ENCODE data around the gene CCDC50. TPM values are rescaled to one million over a fixed set of nuclear protein-coding genes. Genes with fewer than 3 reads are reported as not detected.

Gene CCDC50
- total and polyA plus RNA-seq, 7 donors: 15.4 to 41.5 (median 27.6) TPM

DNA sequence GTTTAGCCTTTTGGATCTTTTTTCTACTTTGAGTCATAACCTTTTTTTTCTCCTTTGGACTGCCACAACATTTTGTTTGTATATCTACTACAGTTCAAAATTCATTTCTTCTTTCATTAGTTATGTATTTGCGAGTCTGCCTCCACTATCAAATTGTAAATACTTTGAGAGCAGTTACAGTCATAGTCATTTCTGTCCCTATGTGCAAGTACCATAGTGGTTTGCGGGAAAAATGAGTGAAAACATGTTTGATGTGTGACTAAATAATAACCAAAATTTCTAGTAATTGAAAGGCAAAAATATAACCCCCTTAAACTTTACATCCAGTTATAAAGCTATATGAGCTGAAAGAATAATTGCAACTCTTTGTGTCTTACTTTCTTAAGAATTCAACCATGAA lies 45.8 kb upstream of the CCDC50 start:
- no peaks in the 10 kb centered on the region for H3K4me1 ChIP-seq
- no peak overlapping the region for H3K27ac ChIP-seq
- DNase-seq (no peak), ATAC-seq (no peak)
- H3K36me3 ChIP-seq (ENCODE audit: insufficient read depth in 1 of 2, low read depth in 1 of 2): no peaks in the 10 kb centered on the region
- H3K27me3 ChIP-seq (ENCODE audit: insufficient read depth in 3 of 3, low read length in 2 of 3): no peaks in the 10 kb centered on the region
- intact Hi-C loops (cut with DNase I): no loop called here
- no peak overlapping the region for H3K4me3 ChIP-seq
- WGBS, 3 donors: 93 to 95% (median 94%) methylated on average over 2 of the region's 2 CpGs
- no peaks in the 10 kb centered on the region for H3K9me3 ChIP-seq
- TF ChIP-seq, protein P1, sequence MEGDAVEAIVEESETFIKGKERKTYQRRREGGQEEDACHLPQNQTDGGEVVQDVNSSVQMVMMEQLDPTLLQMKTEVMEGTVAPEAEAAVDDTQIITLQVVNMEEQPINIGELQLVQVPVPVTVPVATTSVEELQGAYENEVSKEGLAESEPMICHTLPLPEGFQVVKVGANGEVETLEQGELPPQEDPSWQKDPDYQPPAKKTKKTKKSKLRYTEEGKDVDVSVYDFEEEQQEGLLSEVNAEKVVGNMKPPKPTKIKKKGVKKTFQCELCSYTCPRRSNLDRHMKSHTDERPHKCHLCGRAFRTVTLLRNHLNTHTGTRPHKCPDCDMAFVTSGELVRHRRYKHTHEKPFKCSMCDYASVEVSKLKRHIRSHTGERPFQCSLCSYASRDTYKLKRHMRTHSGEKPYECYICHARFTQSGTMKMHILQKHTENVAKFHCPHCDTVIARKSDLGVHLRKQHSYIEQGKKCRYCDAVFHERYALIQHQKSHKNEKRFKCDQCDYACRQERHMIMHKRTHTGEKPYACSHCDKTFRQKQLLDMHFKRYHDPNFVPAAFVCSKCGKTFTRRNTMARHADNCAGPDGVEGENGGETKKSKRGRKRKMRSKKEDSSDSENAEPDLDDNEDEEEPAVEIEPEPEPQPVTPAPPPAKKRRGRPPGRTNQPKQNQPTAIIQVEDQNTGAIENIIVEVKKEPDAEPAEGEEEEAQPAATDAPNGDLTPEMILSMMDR (IDR thresholded peaks at IDR 0.05): no peak

DNA sequence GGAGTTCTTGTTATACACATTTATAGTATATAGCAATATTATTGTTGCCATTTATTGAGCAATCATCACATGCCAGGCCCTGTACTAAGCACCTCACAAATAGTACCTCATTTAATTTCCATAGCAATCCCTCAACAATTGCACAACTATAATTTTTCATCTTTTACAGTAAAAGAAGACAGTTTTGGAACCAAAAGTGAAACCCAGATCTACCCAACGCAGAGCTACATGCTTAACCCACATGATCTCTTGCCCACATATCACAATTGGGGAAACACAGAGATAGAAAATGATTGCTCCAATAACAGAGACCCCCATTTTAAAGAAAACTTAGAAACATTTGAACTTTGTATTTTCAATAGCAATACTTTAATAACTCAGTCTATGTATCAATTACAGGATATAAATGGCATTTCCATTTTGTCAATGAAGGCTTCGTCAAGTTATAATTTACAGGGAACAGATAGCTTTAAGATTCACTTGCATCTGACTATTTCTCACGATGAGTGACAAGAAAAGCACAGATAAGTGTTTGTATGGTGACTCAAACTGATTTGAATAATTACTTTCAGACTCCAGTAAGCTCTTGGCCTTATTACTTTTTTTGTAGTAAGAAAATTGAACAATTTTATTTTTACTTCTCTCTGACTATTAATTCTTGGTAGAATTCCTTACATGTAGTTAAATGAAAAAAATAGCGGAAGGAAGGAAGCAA lies 38.7 kb upstream of the CCDC50 start:
- ATAC-seq (no peak), DNase-seq (no peak)
- no peaks in the 10 kb centered on the region for H3K9me3 ChIP-seq
- H3K36me3 ChIP-seq (ENCODE audit: insufficient read depth in 1 of 2, low read depth in 1 of 2): no peaks in the 10 kb centered on the region
- no peak overlapping the region for H3K27ac ChIP-seq
- TF ChIP-seq, protein P1 (IDR thresholded peaks at IDR 0.05): no peak
- no peaks in the 10 kb centered on the region for H3K27me3 ChIP-seq (ENCODE audit: insufficient read depth in 3 of 3, low read length in 2 of 3)
- WGBS, 3 donors: 68 to 74% (median 70%) methylated on average over 4 of the region's 4 CpGs
- intact Hi-C loops (cut with DNase I): no loop called here
- no peaks in the 10 kb centered on the region for H3K4me1 ChIP-seq
- H3K4me3 ChIP-seq: no peak overlapping the region

GRCh38 chr3:191292243-191293015 lies 36.8 kb upstream of the CCDC50 start:
- Histone ChIP-seq H3K27me3 (ENCODE audit: insufficient read depth in 3 of 3, low read length in 2 of 3) (no peaks in the 10 kb centered on the region), H3K9me3 (no peaks in the 10 kb centered on the region), H3K4me3 (no peak overlapping the region), H3K4me1 (no peaks in the 10 kb centered on the region), H3K36me3 (ENCODE audit: insufficient read depth in 1 of 2, low read depth in 1 of 2) (no peaks in the 10 kb centered on the region), H3K27ac (no peak overlapping the region)
- intact Hi-C loops (cut with DNase I): no loop called here
- ATAC-seq (no peak), DNase-seq (no peak)
- 72 to 92% (median 74%) methylated on average over 5 of the region's 5 CpGs for WGBS, 3 donors
- TF ChIP-seq, protein P1 (IDR thresholded peaks at IDR 0.05): no peak

GRCh38 chr3:191294291-191294690 lies 34.9 kb upstream of the CCDC50 start:
- H3K27me3 ChIP-seq (ENCODE audit: insufficient read depth in 3 of 3, low read length in 2 of 3): no peaks in the 10 kb centered on the region
- DNase-seq (no peak), ATAC-seq (no peak)
- H3K4me3 ChIP-seq: no peak overlapping the region
- no peaks in the 10 kb centered on the region for H3K36me3 ChIP-seq (ENCODE audit: insufficient read depth in 1 of 2, low read depth in 1 of 2)
- TF ChIP-seq, protein P1 (IDR thresholded peaks at IDR 0.05): no peak
- H3K4me1 ChIP-seq: no peaks in the 10 kb centered on the region
- no peak overlapping the region for H3K27ac ChIP-seq
- no peaks in the 10 kb centered on the region for H3K9me3 ChIP-seq
- intact Hi-C loops (cut with DNase I): no loop called here
- 93 to 97% (median 95%) methylated on average over 1 of the region's 1 CpG for WGBS, 3 donors

Data from psoas muscle (tissue), 8 donors.